ENCODE results near the gene AFP. TPM values are rescaled to one million over a fixed set of nuclear protein-coding genes. Genes with fewer than 3 reads are reported as not detected.
A peak's percentile ranks its signal among the peaks of the same experiment; 100 is the strongest.

The AFP gene
- total and polyA plus RNA-seq, 2 of the 13 experiments (the other 11 are each of a cell fraction or from before 2014, with no cell fraction given) = 9,434 to 13,105 TPM

DNA sequence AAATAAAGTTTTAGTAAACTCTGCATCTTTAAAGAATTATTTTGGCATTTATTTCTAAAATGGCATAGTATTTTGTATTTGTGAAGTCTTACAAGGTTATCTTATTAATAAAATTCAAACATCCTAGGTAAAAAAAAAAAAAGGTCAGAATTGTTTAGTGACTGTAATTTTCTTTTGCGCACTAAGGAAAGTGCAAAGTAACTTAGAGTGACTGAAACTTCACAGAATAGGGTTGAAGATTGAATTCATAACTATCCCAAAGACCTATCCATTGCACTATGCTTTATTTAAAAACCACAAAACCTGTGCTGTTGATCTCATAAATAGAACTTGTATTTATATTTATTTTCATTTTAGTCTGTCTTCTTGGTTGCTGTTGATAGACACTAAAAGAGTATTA, 31.6 kb upstream of the AFP start (continued):
- TF ChIP-seq AFF4 (CRISPR knock-in tag; IDR thresholded peaks at IDR 0.05) (peak; percentile 93), ZNF12 (CRISPR knock-in tag; IDR thresholded peaks at IDR 0.05) (no peak), MBD4 (IDR thresholded peaks at IDR 0.05; ENCODE audit: borderline replicate concordance, low read length) (peak; percentile 82), HMGXB3 (CRISPR knock-in tag; IDR thresholded peaks at IDR 0.05; ENCODE audit: borderline replicate concordance) (0 out of 2 replicates have a peak, but pooled peaks have one; percentile 7), ZBTB25 (CRISPR knock-in tag; IDR thresholded peaks at IDR 0.05) (peak; percentile 3; the same call in 1 of the 2 replicates), YEATS4 (CRISPR knock-in tag; IDR thresholded peaks at IDR 0.05; ENCODE audit: borderline replicate concordance) (0 out of 2 replicates have a peak, but pooled peaks have one; percentile 45), THRA (CRISPR knock-in tag; IDR thresholded peaks at IDR 0.05; ENCODE audit: borderline replicate concordance) (0 out of 2 replicates have a peak, but pooled peaks have one; percentile 8), MEIS1 (CRISPR knock-in tag; IDR thresholded peaks at IDR 0.05; ENCODE audit: borderline replicate concordance) (no peak), KLF9 (CRISPR knock-in tag; IDR thresholded peaks at IDR 0.05; ENCODE audit: low read depth) (0 out of 2 replicates have a peak, but pooled peaks have one; percentile 0), IRX3 (CRISPR knock-in tag; IDR thresholded peaks at IDR 0.05; ENCODE audit: borderline replicate concordance, low read depth) (no peak), SAP130 (CRISPR knock-in tag; IDR thresholded peaks at IDR 0.05; ENCODE audit: low read depth) (peak; percentile 8; the same call in 1 of the 2 replicates), HHEX (CRISPR knock-in tag; IDR thresholded peaks at IDR 0.05) (no peak), PAF1 (CRISPR knock-in tag; IDR thresholded peaks at IDR 0.05) (peak; percentile 97), GATAD1 (CRISPR knock-in tag; IDR thresholded peaks at IDR 0.05) (0 out of 2 replicates have a peak, but pooled peaks have one; percentile 2)
- TF ChIP-seq, protein P1, sequence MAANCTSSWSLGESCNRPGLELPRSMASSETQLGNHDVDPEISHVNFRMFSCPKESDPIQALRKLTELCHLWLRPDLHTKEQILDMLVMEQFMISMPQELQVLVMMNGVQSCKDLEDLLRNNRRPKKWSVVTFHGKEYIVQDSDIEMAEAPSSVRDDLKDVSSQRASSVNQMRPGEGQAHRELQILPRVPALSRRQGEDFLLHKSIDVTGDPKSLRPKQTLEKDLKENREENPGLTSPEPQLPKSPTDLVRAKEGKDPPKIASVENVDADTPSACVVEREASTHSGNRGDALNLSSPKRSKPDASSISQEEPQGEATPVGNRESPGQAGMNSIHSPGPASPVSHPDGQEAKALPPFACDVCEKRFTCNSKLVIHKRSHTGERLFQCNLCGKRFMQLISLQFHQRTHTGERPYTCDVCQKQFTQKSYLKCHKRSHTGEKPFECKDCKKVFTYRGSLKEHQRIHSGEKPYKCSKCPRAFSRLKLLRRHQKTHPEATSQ (CRISPR knock-in tag; IDR thresholded peaks at IDR 0.05; ENCODE audit: borderline replicate concordance) = peak; percentile 16; the same call in 1 of the 2 replicates
